GM23248 (cell line): ENCODE measurements around the gene TRIM41.

Experiments used
- EZH2 ChIP-seq: fragments of 200-600 bp; sonication (generic); IDR thresholded peaks from 2 replicates; pipeline ENCODE4 v1.6.1; 2018; ENCODE audit warnings: antibody characterized with exemption, mild to moderate bottlenecking; ENCODE audit not compliant: insufficient read depth, poor library complexity, severe bottlenecking
- EZH2phosphoT487 ChIP-seq: fragments of 200-600 bp; sonication (generic); IDR thresholded peaks from 2 replicates; pipeline ENCODE4 v1.6.1; 2018; ENCODE audit warnings: antibody characterized with exemption, moderate library complexity, mild to moderate bottlenecking, low read depth; ENCODE audit not compliant: insufficient read depth

- TF ChIP-seq EZH2 (no peak), EZH2phosphoT487 (no peak)
Measured at GRCh38 chr5:181181650-181182565, 41.2 kb upstream of the TRIM41 start.
